ENCODE data around the gene HAPSTR1. TPM values are rescaled to one million over a fixed set of nuclear protein-coding genes. Genes with fewer than 3 reads are reported as not detected.

The HAPSTR1 gene
- total and polyA plus RNA-seq, 4 donors: 6.5 to 46.5 (median 17.7) TPM

DNA sequence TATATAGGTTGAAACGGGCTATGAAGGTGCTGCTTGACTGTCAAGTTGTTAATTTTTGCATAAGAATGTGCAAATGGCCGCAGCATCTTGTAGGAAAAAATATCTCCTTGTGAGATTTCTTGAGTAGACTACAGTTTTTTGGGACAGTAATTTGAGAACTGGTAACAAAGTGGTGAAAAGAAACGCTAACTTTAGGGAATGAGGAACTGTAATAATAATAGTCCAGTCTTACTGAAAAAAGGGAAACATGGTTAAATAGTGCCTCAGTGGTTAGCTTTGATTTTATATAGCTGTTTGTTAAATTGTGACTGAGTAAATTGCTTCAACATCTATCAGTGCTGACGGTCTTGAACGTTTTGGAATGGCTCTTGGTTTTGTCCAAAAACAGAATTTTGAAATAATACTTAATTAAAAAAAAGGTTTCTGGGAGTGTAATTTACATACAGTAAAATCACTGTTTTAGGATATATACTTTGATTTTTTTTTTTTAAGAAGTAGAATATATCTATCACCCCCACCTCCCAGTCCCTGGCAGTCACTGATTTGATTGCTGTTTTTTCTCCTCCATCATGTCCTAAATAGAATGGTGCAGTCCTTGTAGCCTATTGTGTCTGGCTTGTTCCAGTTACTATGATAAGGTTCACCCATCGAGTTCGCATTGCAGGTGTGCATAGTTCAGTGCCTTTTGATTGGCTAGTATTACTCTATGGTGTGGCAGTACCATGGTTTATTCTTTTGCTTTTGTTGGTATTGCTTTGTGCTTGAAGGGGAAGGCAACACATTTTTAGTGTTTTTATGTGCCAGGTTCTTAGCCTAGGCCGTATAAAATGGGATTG lies 2.8 kb downstream of the HAPSTR1 start (continued):
- TF ChIP-seq, protein P1, sequence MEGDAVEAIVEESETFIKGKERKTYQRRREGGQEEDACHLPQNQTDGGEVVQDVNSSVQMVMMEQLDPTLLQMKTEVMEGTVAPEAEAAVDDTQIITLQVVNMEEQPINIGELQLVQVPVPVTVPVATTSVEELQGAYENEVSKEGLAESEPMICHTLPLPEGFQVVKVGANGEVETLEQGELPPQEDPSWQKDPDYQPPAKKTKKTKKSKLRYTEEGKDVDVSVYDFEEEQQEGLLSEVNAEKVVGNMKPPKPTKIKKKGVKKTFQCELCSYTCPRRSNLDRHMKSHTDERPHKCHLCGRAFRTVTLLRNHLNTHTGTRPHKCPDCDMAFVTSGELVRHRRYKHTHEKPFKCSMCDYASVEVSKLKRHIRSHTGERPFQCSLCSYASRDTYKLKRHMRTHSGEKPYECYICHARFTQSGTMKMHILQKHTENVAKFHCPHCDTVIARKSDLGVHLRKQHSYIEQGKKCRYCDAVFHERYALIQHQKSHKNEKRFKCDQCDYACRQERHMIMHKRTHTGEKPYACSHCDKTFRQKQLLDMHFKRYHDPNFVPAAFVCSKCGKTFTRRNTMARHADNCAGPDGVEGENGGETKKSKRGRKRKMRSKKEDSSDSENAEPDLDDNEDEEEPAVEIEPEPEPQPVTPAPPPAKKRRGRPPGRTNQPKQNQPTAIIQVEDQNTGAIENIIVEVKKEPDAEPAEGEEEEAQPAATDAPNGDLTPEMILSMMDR (IDR thresholded peaks at IDR 0.05; ENCODE audit: low read depth, low read length, missing input control): no peak
- TF ChIP-seq RXRA (IDR thresholded peaks at IDR 0.05): no peak
- no peak for TF ChIP-seq FOXA1 (IDR thresholded peaks at IDR 0.05)
- no peak for TF ChIP-seq EGR1 (IDR thresholded peaks at IDR 0.05; ENCODE audit: low read depth in 2 of 2)
- TF ChIP-seq JUND (IDR thresholded peaks at IDR 0.05): no peak

GRCh38 chr16:9095171-9095570 lies 3.7 kb downstream of the HAPSTR1 start:
- 8% methylated on average over 1 of the region's 1 CpG for WGBS
- H3K9ac ChIP-seq (ENCODE audit: low read depth in 1 of 2, low read length in 2 of 2): no peak overlapping the region

More at GRCh38 chr16:9095171-9095570, 3.7 kb downstream of the HAPSTR1 start:
- no peak for DNase-seq (ENCODE audit: low spot score)
- no peaks in the 10 kb centered on the region for H3K27me3 ChIP-seq (ENCODE audit: control insufficient read depth in 4 of 4, insufficient read depth in 4 of 4, low read length in 3 of 4)
- H3K4me3 ChIP-seq (ENCODE audit: low read depth in 1 of 3, low read length in 3 of 3): no peak overlapping the region
- peaks cover 19 to 66% (median 62%) of the 10 kb centered on the region in 4 donors for H3K4me1 ChIP-seq (ENCODE audit: control insufficient read depth in 4 of 4, insufficient read depth in 4 of 4, low read length in 3 of 4)
- peaks cover 0 to 2% (median under 1%) of the 10 kb centered on the region in 4 donors for H3K36me3 ChIP-seq (ENCODE audit: control insufficient read depth in 4 of 4, insufficient read depth in 3 of 4, low read depth in 1 of 4, low read length in 3 of 4)
- no peak overlapping the region for H3K27ac ChIP-seq (ENCODE audit: low read depth in 1 of 2, low read length in 2 of 2)
- H3K9me3 ChIP-seq (ENCODE audit: control insufficient read depth in 4 of 4, low read length in 3 of 4): no peaks in the 10 kb centered on the region
- TF ChIP-seq HNF4A (conservative IDR thresholded peaks at IDR 0.05) (no peak), NR2F2 (IDR thresholded peaks at IDR 0.05) (no peak), RXRA (IDR thresholded peaks at IDR 0.05) (no peak), REST (IDR thresholded peaks at IDR 0.05) (no peak), HNF4G (IDR thresholded peaks at IDR 0.05) (no peak), YY1 (IDR thresholded peaks at IDR 0.05) (no peak), ZBTB33 (IDR thresholded peaks at IDR 0.05) (no peak), FOXA2 (IDR thresholded peaks at IDR 0.05) (no peak), JUND (IDR thresholded peaks at IDR 0.05) (no peak), SP1 (IDR thresholded peaks at IDR 0.05) (no peak), RAD21 (IDR thresholded peaks at IDR 0.05) (no peak), GABPA (IDR thresholded peaks at IDR 0.05 in 1 of 2, conservative IDR thresholded peaks at IDR 0.05 in 1 of 2) (no peak), ATF3 (IDR thresholded peaks at IDR 0.05) (no peak), TAF1 (conservative IDR thresholded peaks at IDR 0.05) (no peak), EGR1 (IDR thresholded peaks at IDR 0.05; ENCODE audit: low read depth in 2 of 2) (no peak), FOXA1 (IDR thresholded peaks at IDR 0.05) (no peak)
- TF ChIP-seq, protein P1 (IDR thresholded peaks at IDR 0.05; ENCODE audit: low read depth, low read length, missing input control): no peak
- TF ChIP-seq, protein P2, sequence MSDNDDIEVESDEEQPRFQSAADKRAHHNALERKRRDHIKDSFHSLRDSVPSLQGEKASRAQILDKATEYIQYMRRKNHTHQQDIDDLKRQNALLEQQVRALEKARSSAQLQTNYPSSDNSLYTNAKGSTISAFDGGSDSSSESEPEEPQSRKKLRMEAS (IDR thresholded peaks at IDR 0.05): no peak

All from liver (tissue), 9 donors.